ENCODE results near the gene KLC1. TPM values are rescaled to one million over a fixed set of nuclear protein-coding genes. Genes with fewer than 3 reads are reported as not detected.

KLC1 gene
- total RNA-seq, 1 donor from 2014 or later, result 162 TPM

GRCh38 chr14:103657471-103657870 is 28.5 kb downstream of the KLC1 start:
- no peak for DNase-seq (ENCODE audit: low spot score)

- no peak for DNase-seq (ENCODE audit: low spot score)
Measured at GRCh38 chr14:103659631-103660030, 30.6 kb downstream of the KLC1 start.

GRCh38 chr14:103662029-103662428 is 33.0 kb downstream of the KLC1 start:
- DNase-seq (ENCODE audit: low spot score), result no peak

- DNase-seq (ENCODE audit: low spot score), result no peak
Measured at GRCh38 chr14:103662591-103662990, 33.6 kb downstream of the KLC1 start.

- no peak for DNase-seq (ENCODE audit: low spot score)
Measured at GRCh38 chr14:103663506-103663905, 34.5 kb downstream of the KLC1 start.

- no peak for DNase-seq (ENCODE audit: low spot score)
Measured at GRCh38 chr14:103667671-103668070, 38.7 kb downstream of the KLC1 start.

GRCh38 chr14:103668117-103668516 is 39.1 kb downstream of the KLC1 start:
- DNase-seq (ENCODE audit: low spot score), result no peak

- no peak for DNase-seq (ENCODE audit: low spot score)
Measured at GRCh38 chr14:103669370-103669769, 40.4 kb downstream of the KLC1 start.

- DNase-seq (ENCODE audit: low spot score), result no peak
Measured at GRCh38 chr14:103671911-103672310, 42.9 kb downstream of the KLC1 start.

- no peak for DNase-seq (ENCODE audit: low spot score)
Measured at GRCh38 chr14:103675957-103676356, 46.9 kb downstream of the KLC1 start.

GRCh38 chr14:103676881-103677675 is 48.1 kb downstream of the KLC1 start:
- DNase-seq (ENCODE audit: low spot score), result peak; percentile 51

- DNase-seq (ENCODE audit: low spot score), result peak; percentile 37
Measured at GRCh38 chr14:103679351-103679750, 50.3 kb downstream of the KLC1 start.

- DNase-seq (ENCODE audit: low spot score), result no peak
Measured at GRCh38 chr14:103680491-103681231, 51.6 kb downstream of the KLC1 start.

GRCh38 chr14:103683139-103683538 is 54.1 kb downstream of the KLC1 start:
- no peak for DNase-seq (ENCODE audit: low spot score)

- no peak for DNase-seq (ENCODE audit: low spot score)
Measured at GRCh38 chr14:103684471-103684870, 55.5 kb downstream of the KLC1 start.

- DNase-seq (ENCODE audit: low spot score), result no peak
Measured at GRCh38 chr14:103684871-103685270, 55.9 kb downstream of the KLC1 start.

GRCh38 chr14:103685276-103686211 is 56.5 kb downstream of the KLC1 start:
- no peak for DNase-seq (ENCODE audit: low spot score)

GRCh38 chr14:103686831-103687485 is 57.9 kb downstream of the KLC1 start:
- DNase-seq (ENCODE audit: low spot score), result no peak

GRCh38 chr14:103687712-103688111 is 58.7 kb downstream of the KLC1 start:
- no peak for DNase-seq (ENCODE audit: low spot score)

GRCh38 chr14:103688441-103688840 is 59.4 kb downstream of the KLC1 start:
- no peak for DNase-seq (ENCODE audit: low spot score)

Data from umbilical cord (tissue), 2 donors.